ENCODE results near the gene ASXL2. TPM values are rescaled to one million over a fixed set of nuclear protein-coding genes. Genes with fewer than 3 reads are reported as not detected.

ASXL2 gene
- polyA plus RNA-seq, 1 donor from 2014 or later: 2.9 TPM

GRCh38 chr2:25784404-25784803 is 93.9 kb downstream of the ASXL2 start:
- H3K9ac ChIP-seq (ENCODE audit: low read length): no peak overlapping the region
- H3K79me2 ChIP-seq (replicated peaks; ENCODE audit: insufficient read depth, low read length): no peaks in the 10 kb centered on the region
- no peaks in the 10 kb centered on the region for H3K36me3 ChIP-seq (ENCODE audit: insufficient read depth, low read length)
- no peaks in the 10 kb centered on the region for H4K20me1 ChIP-seq (ENCODE audit: insufficient read depth)
- no peak overlapping the region for H3K4me2 ChIP-seq (ENCODE audit: low read length)
- H3K9me3 ChIP-seq (ENCODE audit: low read length): no peaks in the 10 kb centered on the region
- H3K27me3 ChIP-seq (ENCODE audit: insufficient read depth, low read depth, low read length): no peaks in the 10 kb centered on the region
- H3K9me2 ChIP-seq (ENCODE audit: insufficient read depth, low read length): no peaks in the 10 kb centered on the region
- no peak overlapping the region for H3K4me3 ChIP-seq (ENCODE audit: low read length)
- H2AFZ ChIP-seq (ENCODE audit: low read depth, low read length): no peak overlapping the region
- TF ChIP-seq RAD21 (conservative IDR thresholded peaks at IDR 0.05) (no peak), SMC3 (conservative IDR thresholded peaks at IDR 0.05; ENCODE audit: poor library complexity) (no peak), POLR2AphosphoS5 (IDR thresholded peaks at IDR 0.05) (no peak)
- no peak overlapping the region for H3K27ac ChIP-seq (ENCODE audit: low read length)
- no peaks in the 10 kb centered on the region for H3F3A ChIP-seq (ENCODE audit: insufficient read depth, low read length, poor library complexity, severe bottlenecking)

DNA sequence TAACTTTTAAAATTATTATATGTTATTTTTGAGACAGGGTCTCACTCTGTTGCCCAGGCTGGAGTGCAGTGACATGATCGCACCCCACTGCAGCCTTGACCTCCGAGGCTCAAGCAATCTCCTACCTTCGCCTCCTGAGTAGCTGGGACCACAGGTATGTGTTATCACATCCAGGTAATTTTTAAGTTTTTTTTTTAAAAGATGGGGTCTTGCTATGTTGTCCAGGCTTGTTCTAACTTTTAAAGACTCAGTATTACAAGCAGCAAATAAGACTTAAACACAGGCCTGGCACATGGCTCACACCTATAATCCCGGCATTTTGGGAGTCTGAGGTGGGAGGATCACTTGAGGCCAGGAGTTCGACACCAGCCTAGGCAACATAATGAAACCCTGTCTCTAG is 101.2 kb downstream of the ASXL2 start:
- no peak overlapping the region for H3K4me2 ChIP-seq (ENCODE audit: low read length)
- no peaks in the 10 kb centered on the region for H3K36me3 ChIP-seq (ENCODE audit: insufficient read depth, low read length)
- H2AFZ ChIP-seq (ENCODE audit: low read depth, low read length): no peak overlapping the region
- no peaks in the 10 kb centered on the region for H3K9me2 ChIP-seq (ENCODE audit: insufficient read depth, low read length)
- H3K9ac ChIP-seq (ENCODE audit: low read length): no peak overlapping the region
- H3K27ac ChIP-seq (ENCODE audit: low read length): no peak overlapping the region
- no peaks in the 10 kb centered on the region for H3K79me2 ChIP-seq (replicated peaks; ENCODE audit: insufficient read depth, low read length)
- H4K20me1 ChIP-seq (ENCODE audit: insufficient read depth): no peaks in the 10 kb centered on the region
- TF ChIP-seq POLR2AphosphoS5 (IDR thresholded peaks at IDR 0.05) (no peak), SMC3 (conservative IDR thresholded peaks at IDR 0.05; ENCODE audit: poor library complexity) (no peak), TAF1 (IDR thresholded peaks at IDR 0.05; ENCODE audit: low read depth) (no peak)
- H3F3A ChIP-seq (ENCODE audit: insufficient read depth, low read length, poor library complexity, severe bottlenecking): no peaks in the 10 kb centered on the region
- H3K27me3 ChIP-seq (ENCODE audit: insufficient read depth, low read depth, low read length): no peaks in the 10 kb centered on the region
- no peak overlapping the region for H3K4me3 ChIP-seq (ENCODE audit: low read length)
- no peaks in the 10 kb centered on the region for H3K9me3 ChIP-seq (ENCODE audit: low read length)

GRCh38 chr2:25772078-25772477 is 106.2 kb downstream of the ASXL2 start:
- Histone ChIP-seq H3K27me3 (ENCODE audit: insufficient read depth, low read depth, low read length) (no peaks in the 10 kb centered on the region), H3K9me2 (ENCODE audit: insufficient read depth, low read length) (no peaks in the 10 kb centered on the region), H3K4me2 (ENCODE audit: low read length) (no peak overlapping the region), H3K27ac (ENCODE audit: low read length) (no peak overlapping the region), H3K9me3 (ENCODE audit: low read length) (no peaks in the 10 kb centered on the region), H3F3A (ENCODE audit: insufficient read depth, low read length, poor library complexity, severe bottlenecking) (no peaks in the 10 kb centered on the region), H3K9ac (ENCODE audit: low read length) (no peak overlapping the region), H4K20me1 (ENCODE audit: insufficient read depth) (no peaks in the 10 kb centered on the region), H3K79me2 (replicated peaks; ENCODE audit: insufficient read depth, low read length) (no peaks in the 10 kb centered on the region), H2AFZ (ENCODE audit: low read depth, low read length) (no peak overlapping the region), H3K36me3 (ENCODE audit: insufficient read depth, low read length) (no peaks in the 10 kb centered on the region), H3K4me3 (ENCODE audit: low read length) (no peak overlapping the region)
- no peak for TF ChIP-seq RAD21 (conservative IDR thresholded peaks at IDR 0.05)
- TF ChIP-seq TAF1 (IDR thresholded peaks at IDR 0.05; ENCODE audit: low read depth): no peak
- TF ChIP-seq, protein P1, sequence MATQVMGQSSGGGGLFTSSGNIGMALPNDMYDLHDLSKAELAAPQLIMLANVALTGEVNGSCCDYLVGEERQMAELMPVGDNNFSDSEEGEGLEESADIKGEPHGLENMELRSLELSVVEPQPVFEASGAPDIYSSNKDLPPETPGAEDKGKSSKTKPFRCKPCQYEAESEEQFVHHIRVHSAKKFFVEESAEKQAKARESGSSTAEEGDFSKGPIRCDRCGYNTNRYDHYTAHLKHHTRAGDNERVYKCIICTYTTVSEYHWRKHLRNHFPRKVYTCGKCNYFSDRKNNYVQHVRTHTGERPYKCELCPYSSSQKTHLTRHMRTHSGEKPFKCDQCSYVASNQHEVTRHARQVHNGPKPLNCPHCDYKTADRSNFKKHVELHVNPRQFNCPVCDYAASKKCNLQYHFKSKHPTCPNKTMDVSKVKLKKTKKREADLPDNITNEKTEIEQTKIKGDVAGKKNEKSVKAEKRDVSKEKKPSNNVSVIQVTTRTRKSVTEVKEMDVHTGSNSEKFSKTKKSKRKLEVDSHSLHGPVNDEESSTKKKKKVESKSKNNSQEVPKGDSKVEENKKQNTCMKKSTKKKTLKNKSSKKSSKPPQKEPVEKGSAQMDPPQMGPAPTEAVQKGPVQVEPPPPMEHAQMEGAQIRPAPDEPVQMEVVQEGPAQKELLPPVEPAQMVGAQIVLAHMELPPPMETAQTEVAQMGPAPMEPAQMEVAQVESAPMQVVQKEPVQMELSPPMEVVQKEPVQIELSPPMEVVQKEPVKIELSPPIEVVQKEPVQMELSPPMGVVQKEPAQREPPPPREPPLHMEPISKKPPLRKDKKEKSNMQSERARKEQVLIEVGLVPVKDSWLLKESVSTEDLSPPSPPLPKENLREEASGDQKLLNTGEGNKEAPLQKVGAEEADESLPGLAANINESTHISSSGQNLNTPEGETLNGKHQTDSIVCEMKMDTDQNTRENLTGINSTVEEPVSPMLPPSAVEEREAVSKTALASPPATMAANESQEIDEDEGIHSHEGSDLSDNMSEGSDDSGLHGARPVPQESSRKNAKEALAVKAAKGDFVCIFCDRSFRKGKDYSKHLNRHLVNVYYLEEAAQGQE (IDR thresholded peaks at IDR 0.05; ENCODE audit: borderline replicate concordance): no peak

GRCh38 chr2:25763575-25763974 is 114.7 kb downstream of the ASXL2 start:
- Histone ChIP-seq H3K79me2 (replicated peaks; ENCODE audit: insufficient read depth, low read length) (no peaks in the 10 kb centered on the region), H4K20me1 (ENCODE audit: insufficient read depth) (no peaks in the 10 kb centered on the region), H3K4me2 (ENCODE audit: low read length) (no peak overlapping the region), H3K36me3 (ENCODE audit: insufficient read depth, low read length) (no peaks in the 10 kb centered on the region), H3K9me2 (ENCODE audit: insufficient read depth, low read length) (no peaks in the 10 kb centered on the region), H3F3A (ENCODE audit: insufficient read depth, low read length, poor library complexity, severe bottlenecking) (no peaks in the 10 kb centered on the region), H3K27me3 (ENCODE audit: insufficient read depth, low read depth, low read length) (no peaks in the 10 kb centered on the region), H3K4me3 (ENCODE audit: low read length) (no peak overlapping the region), H3K9me3 (ENCODE audit: low read length) (no peaks in the 10 kb centered on the region), H3K27ac (ENCODE audit: low read length) (no peak overlapping the region), H2AFZ (ENCODE audit: low read depth, low read length) (no peak overlapping the region), H3K9ac (ENCODE audit: low read length) (no peak overlapping the region)
- TF ChIP-seq, protein P1 (IDR thresholded peaks at IDR 0.05; ENCODE audit: borderline replicate concordance): no peak
- TF ChIP-seq, protein P2, sequence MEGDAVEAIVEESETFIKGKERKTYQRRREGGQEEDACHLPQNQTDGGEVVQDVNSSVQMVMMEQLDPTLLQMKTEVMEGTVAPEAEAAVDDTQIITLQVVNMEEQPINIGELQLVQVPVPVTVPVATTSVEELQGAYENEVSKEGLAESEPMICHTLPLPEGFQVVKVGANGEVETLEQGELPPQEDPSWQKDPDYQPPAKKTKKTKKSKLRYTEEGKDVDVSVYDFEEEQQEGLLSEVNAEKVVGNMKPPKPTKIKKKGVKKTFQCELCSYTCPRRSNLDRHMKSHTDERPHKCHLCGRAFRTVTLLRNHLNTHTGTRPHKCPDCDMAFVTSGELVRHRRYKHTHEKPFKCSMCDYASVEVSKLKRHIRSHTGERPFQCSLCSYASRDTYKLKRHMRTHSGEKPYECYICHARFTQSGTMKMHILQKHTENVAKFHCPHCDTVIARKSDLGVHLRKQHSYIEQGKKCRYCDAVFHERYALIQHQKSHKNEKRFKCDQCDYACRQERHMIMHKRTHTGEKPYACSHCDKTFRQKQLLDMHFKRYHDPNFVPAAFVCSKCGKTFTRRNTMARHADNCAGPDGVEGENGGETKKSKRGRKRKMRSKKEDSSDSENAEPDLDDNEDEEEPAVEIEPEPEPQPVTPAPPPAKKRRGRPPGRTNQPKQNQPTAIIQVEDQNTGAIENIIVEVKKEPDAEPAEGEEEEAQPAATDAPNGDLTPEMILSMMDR (IDR thresholded peaks at IDR 0.05; ENCODE audit: poor library complexity, severe bottlenecking): no peak
- TF ChIP-seq TAF1 (IDR thresholded peaks at IDR 0.05; ENCODE audit: low read depth) (no peak), MXI1 (conservative IDR thresholded peaks at IDR 0.05; ENCODE audit: poor library complexity, severe bottlenecking) (no peak), RAD21 (conservative IDR thresholded peaks at IDR 0.05) (no peak), POLR2AphosphoS5 (IDR thresholded peaks at IDR 0.05) (no peak), EP300 (conservative IDR thresholded peaks at IDR 0.05; ENCODE audit: poor library complexity, severe bottlenecking) (no peak), SMC3 (conservative IDR thresholded peaks at IDR 0.05; ENCODE audit: poor library complexity) (no peak), EZH2 (IDR thresholded peaks at IDR 0.05; ENCODE audit: borderline replicate concordance, insufficient read depth, low read length, poor library complexity, severe bottlenecking) (no peak)

All from neural cell (in vitro differentiated cells).